ENCODE measurements around the gene JAK1.
"Not testable (repeated sequence)": the region's sequence is repeated elsewhere in the genome, so short reads cannot be mapped to it uniquely, and the experiment has no call there.

JAK1 gene

DNA sequence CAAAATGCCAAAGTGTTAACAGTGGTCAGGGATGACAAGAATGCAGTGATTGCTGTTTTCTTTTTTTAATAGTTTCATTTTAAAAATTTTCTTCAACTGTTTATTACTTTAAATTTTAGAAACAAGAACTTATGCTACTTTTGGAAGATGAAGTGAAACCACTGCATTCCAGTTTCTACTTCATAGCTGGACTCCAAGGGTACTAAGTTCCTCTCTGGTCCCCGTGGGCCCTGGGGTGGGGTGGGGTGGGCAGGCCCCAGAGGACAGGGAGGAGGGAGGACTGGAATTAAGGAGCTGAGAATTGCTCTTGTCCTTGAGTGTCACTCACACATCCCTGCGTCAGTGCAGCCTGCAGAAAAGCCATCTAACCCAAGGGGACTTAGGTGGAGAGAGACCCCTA is 124.1 kb downstream of the JAK1 start:
- no peak for DNase-seq (ENCODE audit: low read depth in 1 of 2, low spot score in 1 of 2)

DNA sequence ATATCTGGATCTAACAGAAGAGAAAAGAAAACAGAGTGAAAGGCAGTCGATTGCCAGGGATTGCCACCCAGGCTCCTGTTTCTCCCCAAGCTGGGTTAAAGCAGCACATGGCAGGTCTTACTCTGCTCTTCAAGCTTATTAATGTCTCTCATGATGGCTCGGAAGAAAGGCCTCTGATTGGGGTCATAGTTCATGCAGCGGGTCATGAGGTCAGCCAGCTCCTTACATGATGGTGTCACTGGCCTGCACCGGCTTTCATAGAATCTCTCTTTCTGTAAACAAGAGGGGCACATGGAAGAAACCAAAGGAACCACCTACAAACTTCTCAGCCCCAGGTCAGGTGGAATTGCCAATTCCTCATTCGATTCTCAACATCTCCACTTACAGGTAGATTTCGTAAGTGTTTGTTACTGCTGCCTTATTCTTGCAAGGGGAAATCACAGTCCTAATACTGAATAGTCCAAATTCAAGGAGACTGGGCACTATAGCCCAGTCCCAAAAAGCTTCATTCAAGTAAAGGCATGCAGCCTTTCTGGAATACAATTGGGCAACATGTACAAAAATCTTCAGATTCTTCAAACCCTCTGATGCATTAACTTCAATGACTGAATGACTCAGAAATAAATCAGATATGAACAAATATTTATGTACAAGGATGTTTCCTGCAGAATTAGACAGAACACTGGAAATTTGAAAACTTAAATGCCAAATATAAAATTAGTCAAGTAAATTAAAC is 124.9 kb downstream of the JAK1 start:
- DNase-seq (ENCODE audit: low read depth in 1 of 2, low spot score in 1 of 2), result no peak

DNA sequence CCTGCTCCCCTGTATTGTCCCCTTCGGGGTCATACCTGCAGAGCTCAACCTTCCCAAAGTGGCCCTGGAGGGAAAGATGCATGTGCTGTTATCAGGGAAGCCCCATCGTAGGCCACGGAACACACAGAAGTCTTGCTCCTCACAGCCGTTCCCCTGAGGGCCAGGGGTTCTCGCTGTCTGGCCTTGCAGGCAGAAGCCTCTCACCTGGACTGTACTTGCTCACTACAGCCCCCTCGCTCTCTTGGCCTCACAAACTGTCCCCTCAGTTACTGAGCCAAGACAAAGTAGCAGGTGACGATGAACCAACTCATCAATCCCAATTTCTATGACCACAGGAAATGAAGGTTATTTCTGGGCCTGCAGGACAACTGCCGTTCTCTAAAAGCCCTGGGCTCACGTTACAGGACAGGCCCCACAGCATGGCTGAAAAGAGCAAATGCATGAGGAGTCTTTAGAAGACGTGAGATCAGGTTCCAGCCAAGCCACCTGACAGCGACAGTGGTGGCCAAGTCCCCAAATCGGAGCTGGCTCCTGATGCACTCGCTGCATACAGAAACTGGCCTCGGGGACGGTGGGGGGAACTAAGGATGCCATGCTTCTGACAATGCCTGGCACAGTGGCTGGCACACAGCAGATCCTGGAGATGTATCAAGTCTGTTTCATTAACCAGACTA is 126.5 kb downstream of the JAK1 start:
- no peak for DNase-seq (ENCODE audit: low read depth in 1 of 2, low spot score in 1 of 2)

DNA sequence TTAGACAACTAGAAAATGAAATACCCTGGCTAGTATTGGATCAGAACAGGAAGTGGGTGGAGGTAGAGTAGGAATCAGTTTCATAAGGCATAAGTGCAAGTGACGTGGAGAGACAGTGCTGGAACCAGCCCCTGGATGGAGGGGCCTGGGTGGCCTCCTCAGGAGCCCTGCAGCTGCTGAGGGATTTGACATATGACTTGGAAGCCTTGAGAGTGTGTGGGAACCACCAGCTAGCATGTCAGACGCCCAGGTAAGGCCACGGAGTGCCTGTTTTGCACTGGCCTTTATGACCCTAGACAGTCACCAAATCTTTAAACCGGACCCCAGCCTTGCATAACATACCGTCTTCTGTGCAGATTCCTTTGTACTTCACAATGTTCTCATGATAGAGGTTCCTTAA is 127.1 kb downstream of the JAK1 start:
- DNase-seq (ENCODE audit: low read depth in 1 of 2, low spot score in 1 of 2), result no peak

DNA sequence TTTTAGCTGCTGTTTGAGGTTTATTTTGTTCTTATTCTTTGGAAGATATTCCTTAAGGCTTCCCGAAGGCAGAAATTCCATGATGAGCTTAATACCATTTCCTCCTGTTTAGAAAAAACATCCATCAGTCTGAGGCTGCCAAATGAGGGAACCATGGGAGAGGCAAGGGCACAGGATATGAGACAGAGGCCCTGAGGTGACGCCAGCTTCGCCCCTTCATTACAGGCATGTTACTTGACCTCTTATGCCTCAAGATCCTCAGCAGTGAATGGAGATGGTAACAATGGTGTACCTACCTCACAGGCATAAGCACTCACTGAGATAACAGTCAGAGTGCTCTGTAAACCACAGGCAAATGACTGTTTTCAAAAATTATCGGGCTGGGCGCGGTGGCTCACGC is 127.9 kb downstream of the JAK1 start:
- no peak for DNase-seq (ENCODE audit: low read depth in 1 of 2, low spot score in 1 of 2)

DNA sequence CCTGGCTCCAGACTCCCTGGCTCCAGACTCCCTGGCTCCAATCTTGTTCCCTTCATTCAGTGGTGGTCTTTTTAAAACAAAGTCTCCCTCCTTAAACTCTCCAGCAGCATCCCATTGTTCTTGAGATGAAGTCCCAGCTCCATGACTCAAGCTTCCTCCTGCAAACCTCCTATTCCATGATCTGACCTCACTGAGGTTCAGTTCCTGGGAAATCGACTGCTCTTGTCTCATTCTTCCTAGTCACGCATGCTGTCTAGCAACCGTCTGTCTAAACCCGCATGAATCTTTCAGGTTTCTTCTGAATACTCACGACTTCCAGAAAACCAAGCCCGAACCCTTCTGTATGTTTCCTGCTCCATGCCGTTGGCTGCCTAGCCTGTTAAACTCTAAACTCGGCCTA is 129.5 kb downstream of the JAK1 start:
- no peak for DNase-seq (ENCODE audit: low read depth in 1 of 2, low spot score in 1 of 2)

DNA sequence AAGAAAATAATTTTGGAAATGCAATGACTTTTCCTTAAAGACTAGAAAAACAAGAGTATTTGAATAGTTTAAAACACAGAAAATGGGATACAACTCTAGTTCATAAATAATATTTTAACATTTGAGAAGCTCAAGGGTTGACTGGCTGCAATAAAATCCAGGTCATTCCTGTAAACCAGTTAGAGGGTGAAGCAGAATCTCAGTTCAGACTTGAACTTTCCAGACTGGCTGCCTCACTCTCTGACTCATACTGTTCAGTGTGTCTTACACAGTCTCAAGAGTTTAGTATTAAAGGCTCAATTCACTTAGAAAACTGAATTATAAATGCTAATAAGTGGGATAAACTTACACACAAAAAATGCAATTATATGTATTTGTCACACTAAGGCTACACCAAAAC is 131.6 kb downstream of the JAK1 start:
- DNase-seq (ENCODE audit: low read depth in 1 of 2, low spot score in 1 of 2), result no peak

DNA sequence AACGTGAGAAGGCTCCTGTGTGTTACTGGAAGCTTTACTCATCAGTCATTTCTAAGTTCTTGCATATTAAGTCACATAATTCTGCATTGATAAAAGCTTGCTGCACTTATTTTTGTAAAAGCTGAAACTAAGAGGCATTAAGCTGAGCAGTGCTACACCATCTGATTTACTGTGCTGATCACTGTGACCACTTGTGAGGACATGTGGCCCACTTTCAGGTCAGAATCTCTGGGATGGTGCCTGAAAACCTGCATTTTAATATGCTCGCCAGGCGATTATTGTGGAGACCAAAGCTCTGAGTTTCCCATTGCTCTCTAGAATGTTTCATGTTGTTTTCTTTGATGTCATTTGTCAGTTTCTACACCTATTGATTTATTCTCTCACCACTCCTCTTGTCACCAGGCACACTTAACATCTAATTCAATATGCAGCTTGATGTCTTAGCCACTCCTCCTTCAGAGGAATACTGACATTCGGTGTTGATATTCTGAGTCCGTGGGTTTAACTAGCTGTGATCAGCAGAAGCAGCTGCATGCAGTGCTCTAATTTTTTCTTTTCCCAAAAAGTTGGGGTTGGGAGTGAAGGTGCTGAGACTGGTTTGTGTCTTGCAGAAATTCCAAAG is 136.2 kb downstream of the JAK1 start:
- DNase-seq (ENCODE audit: low read depth in 1 of 2, low spot score in 1 of 2), result no peak

DNA sequence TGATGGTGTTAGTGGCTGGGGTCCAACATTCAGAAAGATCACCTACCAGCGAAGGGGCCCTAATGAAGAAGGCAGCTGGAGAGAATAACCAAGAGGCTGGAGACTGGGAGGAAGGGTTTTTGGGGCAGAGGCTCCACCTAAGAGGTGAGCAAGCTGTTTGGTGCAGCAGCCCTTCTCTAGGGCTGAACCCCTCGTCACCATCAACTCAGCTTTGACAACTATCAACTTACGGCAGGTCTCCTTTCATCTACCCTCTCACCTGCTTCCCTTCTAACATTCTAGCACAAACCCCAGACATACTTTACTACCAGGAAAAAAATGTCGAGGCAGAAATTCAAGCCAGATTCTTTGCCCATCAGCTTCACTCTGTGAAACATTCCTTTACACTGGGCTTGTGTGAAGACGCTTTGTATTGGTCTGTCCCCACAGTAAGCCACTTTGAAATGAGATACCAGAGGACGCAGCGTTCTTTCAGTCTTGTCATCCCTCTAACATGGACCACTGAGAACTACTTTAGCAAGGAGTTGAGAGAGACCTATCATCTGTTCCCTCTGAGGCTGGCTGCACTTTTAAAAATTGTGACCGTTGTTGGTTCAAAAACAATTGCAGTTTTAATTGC is 136.8 kb downstream of the JAK1 start:
- DNase-seq (ENCODE audit: low read depth in 1 of 2, low spot score in 1 of 2), result no peak

DNA sequence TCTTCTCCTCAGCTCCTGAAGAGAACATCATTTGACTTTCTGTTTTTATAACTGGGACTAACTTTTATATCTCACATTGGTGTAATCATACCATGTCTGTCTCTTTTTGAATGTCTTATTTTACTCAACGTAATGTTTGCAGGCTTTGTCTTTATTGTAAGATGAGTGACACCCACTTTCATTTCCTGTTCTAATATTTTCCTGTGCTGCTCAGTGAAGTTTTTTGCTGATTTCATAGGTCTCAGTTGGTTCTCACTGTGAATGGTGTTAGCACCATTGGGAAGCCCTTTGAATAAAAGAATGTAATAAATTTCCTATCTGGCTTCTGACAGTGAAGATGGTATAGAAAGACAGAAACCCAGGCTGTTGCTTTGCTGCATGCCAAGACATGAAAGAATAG is 137.5 kb downstream of the JAK1 start:
- no peak for DNase-seq (ENCODE audit: low read depth in 1 of 2, low spot score in 1 of 2)

DNA sequence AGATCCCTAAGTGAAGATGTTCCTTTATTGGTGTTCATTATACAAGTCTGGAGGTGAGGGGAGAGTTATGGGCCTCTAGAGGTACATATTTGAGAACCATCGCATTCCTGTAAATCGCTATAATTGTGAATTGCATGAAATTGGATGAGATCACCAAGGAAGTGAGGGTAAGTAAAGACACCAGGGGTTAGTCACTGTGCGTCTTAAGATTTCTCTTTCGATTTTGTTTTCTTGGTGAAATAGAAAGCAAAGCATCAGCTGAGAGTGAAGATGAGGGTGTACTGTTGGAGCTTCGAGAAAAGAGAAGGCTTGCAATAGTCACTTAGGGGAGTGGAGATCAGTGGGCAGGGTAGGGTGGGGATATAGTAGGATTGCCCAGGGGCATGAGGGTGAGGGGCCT is 139.4 kb downstream of the JAK1 start:
- DNase-seq (ENCODE audit: low read depth in 1 of 2, low spot score in 1 of 2), result no peak

DNA sequence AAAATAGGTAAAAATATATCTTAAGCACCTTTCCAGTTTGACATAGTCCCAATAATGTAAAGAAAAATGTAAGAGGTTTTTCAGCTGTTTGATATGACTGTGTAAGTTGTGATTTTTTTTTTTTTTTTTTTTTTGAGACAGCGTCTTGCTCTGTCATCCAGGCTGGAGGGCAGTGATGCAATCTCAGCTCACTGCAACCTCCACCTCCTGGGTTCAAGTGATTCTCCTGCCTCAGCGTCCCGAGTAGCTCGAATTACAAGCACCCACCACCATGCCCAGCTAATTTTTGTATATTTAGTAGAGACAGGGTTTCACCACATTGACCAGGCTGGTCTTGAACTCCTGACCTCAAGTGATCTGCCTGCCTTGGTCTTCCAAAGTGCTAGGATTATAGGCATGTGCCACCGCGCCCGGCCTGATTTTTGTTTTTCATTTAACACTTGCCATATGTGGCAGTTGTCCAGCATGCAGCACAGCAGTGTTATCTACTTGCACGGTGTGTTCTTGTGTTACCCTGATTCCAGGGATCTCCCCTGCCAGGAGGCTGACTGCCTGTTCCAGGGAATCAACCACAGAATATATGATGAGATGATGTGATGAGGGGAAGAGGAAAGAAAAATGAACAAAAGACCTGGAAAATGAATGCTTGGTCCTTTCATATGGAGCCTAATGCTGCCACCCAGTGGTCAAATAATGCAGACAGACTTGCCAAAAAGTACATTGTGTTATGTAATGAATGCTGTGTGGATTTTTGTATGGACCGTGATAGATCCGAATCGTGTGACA is 142.5 kb downstream of the JAK1 start:
- DNase-seq (ENCODE audit: low read depth in 1 of 2, low spot score in 1 of 2), result peak; percentile 20 to 25

DNA sequence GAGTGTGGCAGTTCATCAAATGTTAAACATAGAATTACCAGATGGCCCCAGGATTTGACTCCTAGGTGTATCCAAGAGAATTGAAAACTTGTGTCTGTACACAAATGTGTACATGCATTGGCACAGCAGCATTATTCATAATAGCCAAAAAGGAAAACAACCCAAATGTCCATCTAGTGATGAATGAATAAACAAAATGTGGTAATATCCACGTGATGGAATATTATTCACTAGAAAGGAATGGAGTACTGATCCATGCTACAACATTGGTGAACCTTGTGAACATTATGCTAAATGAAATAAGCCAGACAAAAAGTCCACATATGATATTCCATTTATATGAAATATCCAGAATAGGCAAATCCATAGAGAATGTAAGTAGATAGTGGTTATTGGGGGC is 143.7 kb downstream of the JAK1 start:
- DNase-seq (ENCODE audit: low read depth in 1 of 2, low spot score in 1 of 2), result no peak

DNA sequence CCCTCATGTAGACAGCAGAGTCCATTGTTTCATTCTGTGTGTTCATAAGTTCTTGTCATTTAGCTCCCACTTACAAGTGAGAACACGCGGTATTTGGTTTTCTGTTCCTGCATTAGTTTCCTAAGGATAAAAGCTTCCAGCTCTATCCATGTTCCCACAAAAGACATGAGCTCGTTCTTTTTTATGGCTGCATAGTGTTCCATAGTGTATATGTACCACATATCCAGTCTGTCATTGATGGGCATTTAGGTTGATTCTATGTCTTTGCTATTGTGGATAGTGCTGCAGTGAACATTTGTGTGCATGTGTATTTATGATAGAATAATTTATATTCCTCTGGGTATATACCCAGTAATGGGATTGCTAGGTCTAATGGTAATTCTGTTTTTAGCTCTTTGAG is 145.8 kb downstream of the JAK1 start:
- DNase-seq (ENCODE audit: low read depth in 1 of 2, low spot score in 1 of 2), result not testable (repeated sequence)

DNA sequence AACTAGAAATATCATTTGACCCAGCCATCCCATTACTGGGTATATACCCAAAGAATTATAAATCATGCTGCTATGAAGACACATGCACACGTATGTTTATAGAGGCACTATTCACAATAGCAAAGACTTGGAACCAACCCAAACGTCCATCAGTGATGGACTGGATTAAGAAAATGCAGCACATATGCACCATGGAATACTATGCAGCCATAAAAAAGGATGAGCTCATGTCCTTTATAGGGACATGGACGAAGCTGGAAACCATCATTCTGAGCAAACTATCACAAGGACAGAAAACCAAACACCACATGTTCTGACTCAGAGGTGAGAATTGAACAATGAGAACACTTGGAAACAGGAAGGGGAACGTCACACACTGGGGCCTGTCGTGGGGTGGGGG is 149.0 kb downstream of the JAK1 start:
- DNase-seq (ENCODE audit: low read depth in 1 of 2, low spot score in 1 of 2), result not testable (repeated sequence)

DNA sequence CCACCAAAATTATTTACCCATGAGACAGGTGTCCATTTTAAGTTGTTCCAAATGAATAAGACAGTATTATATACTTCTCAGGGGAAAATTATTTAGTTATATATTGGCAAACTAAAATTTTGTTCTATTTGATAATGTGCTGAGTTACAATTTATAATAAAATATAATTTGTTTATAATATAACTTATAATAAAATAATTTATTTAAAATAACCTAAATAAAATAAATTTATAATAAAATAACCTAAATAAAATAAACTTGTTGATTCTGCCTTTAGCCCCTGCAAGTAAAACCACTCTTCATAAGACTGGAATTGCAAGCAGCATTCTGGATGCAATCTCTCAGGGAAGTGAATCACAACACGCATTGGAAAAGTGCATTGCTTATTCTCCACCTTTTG is 151.9 kb downstream of the JAK1 start:
- DNase-seq (ENCODE audit: low read depth in 1 of 2, low spot score in 1 of 2), result no peak

DNA sequence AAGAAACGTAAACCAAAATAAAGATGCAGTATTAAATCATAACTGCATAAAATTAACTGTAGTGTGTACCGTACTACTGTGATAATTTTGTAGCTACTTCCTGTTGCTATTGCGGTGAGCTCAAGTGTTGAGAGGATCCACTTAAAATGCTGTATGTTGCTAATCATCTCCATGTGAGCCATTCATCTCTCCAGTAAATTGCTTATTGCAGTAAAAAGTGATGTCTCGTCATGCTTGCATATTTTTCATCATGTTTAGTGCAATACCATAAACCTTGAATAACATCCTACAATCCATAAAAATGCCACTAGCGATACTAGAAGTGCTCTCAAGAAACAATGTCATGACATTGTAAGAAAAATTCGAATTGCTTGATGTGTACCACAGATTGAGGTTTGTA is 155.2 kb downstream of the JAK1 start:
- DNase-seq (ENCODE audit: low read depth in 1 of 2, low spot score in 1 of 2), result no peak

DNA sequence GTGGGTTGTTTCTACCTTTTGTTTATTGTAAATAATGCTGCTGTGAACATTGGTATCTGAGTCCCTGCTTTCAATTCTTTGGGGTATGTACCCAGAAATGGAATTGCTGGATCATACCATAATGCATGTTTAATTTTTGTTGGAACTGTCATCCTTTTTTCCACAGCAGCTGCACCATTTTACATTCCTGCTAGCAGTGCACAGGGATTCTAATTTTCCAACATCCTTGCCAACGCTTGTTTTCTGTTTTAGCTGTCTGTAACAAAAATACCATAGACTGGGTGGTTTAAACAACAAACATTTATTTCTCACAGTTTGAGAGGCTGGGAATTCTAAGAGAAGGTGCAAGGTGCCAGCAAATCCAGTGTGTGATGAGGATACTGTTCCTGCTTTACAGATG is 156.3 kb downstream of the JAK1 start:
- no peak for DNase-seq (ENCODE audit: low read depth in 1 of 2, low spot score in 1 of 2)

DNA sequence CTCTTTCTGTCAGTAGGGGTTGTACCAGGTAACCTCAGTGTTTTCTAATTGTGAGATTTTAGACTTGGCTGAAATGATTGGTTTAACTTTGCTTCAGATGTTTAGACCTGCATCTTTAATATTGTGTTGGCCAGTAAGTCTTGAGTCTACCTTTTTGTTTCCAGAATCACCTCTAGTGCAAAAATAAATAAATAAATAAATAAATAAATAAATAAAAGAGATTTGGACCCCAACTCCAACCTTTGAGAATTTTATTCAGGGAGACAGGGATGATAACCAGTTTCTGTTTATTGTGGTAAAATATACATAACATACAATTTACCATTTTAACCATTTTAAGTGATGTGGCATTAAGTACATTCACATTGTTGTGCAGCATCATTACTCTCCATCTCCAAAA is 157.0 kb downstream of the JAK1 start:
- DNase-seq (ENCODE audit: low read depth in 1 of 2, low spot score in 1 of 2), result no peak

DNA sequence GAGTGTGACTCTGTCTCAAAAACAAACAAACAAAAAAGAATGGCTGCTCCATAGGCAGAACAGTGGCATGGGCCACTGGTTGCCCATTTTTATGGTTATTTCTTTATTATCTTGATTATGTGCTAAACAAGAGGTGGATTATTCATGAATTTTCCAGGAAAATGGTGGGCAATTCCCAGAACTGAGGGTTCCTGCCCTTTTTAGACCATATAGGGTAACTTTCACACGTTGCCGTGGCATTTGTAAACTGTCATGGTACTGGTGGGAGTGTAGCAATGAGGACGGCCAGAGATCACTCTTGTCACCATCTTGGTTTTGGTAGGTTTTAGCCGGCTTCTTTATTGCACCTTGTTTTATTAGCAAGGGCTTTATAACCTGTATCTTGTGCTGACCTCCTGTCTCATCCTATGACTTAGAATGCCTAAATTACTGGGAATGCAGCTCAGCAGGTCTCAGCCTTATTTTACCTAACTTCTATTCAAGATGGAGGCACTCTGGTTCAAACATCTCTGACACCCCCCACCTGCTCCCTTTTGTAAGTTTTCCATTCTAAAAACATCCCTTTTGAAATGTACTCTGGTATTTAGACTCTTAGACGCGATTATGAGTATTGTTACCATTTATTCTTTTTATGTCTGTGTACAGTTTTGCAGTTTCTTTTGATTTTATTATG is 164.4 kb downstream of the JAK1 start:
- no peak for DNase-seq (ENCODE audit: low read depth in 1 of 2, low spot score in 1 of 2)

DNA sequence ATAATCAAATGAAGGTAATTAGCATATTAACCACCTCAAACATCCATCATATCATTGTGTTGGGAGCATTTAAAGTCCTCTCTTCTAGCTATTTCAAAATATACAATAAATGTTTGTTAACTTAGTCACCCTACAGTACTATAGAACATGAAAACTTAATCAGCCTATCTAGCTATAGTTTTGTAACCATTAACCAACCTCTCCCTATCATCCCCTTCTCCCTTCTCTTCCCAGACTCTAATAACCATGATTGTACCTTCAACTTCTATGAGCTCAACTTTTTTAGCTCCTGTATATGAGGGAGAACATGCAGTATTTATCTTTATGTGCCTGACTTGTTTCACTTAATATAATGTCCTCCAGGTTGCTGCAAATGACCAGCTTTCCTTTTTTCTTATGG is 167.5 kb downstream of the JAK1 start:
- no peak for DNase-seq (ENCODE audit: low read depth in 1 of 2, low spot score in 1 of 2)

Data from activated T-helper 1 cell treated with anti-CD3 and anti-CD28 coated beads, Interleukin-2, amount 50 U/mL, for 16 hours (primary cell).